GM19455 (cell line): ENCODE results near the gene PPM1B.
A peak's percentile ranks its signal among the peaks of the same experiment; 100 is the strongest.
"Not testable (repeated sequence)": the region's sequence is repeated elsewhere in the genome, so short reads cannot be mapped to it uniquely, and the experiment has no call there.

Source experiments
- ATAC-seq: cut with Tn5 transposase; IDR thresholded peaks from one replicate; pipeline ENCODE4 v1.9.1; 2021; ENCODE audit not compliant: unreplicated experiment

The PPM1B gene

GRCh38 chr2:44168681-44169154 lies at the start of gene PPM1B:
Gene PPM1B (plus strand): TSS chr2:44168875. CDS start chr2:44201200, 32,325 bp downstream.
- peak; percentile 74 for ATAC-seq

GRCh38 chr2:44119878-44120277 lies 48.8 kb upstream of the PPM1B start:
- no peak for ATAC-seq

GRCh38 chr2:44120428-44120827 lies 48.2 kb upstream of the PPM1B start:
- ATAC-seq, result no peak

DNA sequence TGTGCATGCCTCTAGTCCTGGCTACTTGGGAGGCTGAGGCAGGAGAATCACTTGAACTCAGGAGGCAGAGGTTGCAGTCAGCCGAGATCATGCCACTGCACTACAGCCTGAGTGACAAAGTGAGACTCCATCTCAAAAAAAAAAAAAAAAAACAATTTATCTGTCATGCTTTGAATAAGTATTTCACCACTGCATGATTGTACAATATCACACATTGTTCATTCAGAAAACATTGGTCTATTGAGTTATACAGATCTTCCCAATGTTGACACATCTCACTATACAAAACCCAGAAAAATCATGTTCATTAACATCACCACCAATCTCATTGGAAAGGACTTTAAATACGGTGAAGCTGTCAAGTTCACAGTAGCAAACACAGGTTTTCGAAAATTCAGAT lies 46.8 kb upstream of the PPM1B start:
- ATAC-seq, result no peak

DNA sequence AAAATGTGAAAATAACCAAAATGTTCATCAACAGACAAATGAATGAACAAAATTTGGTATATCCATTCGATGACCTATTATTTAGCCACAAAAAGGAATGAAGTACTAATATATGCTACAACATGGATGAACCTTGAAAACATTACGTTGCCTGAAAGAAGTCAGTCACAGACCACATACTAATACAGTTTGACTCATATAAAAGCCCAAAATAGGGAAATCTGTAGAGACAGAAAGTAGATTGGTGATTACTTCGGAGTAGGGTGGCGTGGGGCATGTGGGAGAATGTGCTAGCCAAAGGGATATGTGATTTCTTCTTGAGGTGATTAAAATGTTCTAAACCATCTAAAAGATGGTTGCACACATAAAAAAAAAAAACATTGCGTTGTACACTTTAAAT lies 44.2 kb upstream of the PPM1B start:
- no peak for ATAC-seq

DNA sequence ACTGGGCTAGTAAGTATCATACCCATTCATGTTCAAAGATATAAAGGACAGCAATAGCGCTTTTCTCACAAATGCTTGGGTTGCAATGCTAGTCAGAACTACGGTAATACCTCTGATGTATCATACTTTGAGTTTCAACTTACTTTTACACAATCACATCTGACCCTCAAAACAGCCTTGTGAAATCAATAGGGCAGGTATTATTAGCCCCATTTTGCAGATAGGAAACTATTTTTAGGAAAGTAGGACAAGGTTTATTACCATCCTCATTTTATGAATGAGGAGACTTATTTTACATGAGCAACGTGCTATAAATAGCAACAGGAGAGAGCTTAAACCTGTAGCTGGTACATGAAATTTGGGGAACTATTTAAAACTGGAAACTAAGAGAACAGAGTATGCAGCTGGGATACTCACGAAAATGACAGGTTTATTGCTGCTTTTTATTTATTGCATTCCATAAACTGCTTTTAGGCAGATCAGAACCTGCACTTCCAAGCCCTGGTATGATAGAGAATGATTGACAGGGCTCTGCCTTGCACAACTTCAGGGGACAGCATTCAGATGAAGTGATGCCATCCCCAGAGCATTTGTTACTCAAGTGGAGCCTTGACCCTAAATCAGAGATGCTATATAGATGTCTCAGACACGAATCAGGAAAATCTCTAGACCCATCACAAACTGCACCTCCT lies 42.4 kb upstream of the PPM1B start:
- ATAC-seq, result no peak

DNA sequence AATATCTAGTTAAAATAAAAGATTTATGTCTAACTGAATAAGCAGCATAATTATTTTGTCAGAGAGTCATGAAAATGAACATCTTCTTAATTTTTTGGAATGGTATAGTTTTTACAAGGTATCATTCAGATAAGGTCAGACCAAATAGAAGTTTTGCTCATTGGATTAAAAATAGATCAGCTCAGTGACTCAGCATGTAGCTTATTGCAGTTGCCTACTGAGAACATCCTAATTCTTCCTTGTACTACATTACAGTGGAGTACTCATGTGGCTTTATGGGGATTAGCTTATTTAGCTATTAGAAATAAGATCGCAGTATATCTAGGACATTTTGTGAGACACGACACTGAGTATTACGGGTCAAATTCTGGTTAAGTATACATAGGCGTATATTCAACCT lies 38.2 kb upstream of the PPM1B start:
- no peak for ATAC-seq

GRCh38 chr2:44131177-44131576 lies 37.5 kb upstream of the PPM1B start:
- ATAC-seq, result no peak

DNA sequence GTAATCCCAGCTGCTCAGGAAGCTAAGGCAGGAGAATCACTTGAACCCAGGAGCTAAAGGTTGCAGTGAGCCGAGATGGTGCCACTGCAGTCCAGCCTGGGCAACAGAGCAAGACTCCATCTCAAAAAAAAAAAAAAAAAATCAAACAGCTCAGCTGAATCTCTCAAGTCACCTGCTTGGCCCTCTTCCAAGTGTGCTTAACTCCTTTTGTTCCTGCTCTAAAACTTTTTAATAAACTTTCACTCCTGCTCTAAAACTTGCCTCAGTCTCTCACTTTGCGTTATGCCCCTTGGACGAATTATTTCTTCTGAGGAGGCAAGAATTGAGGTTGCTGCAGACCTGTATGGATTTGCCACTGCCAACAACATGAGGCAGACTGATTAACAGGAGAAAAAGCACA lies 35.1 kb upstream of the PPM1B start:
- not testable (repeated sequence) for ATAC-seq

GRCh38 chr2:44134848-44135247 lies 33.8 kb upstream of the PPM1B start:
- ATAC-seq, result no peak

DNA sequence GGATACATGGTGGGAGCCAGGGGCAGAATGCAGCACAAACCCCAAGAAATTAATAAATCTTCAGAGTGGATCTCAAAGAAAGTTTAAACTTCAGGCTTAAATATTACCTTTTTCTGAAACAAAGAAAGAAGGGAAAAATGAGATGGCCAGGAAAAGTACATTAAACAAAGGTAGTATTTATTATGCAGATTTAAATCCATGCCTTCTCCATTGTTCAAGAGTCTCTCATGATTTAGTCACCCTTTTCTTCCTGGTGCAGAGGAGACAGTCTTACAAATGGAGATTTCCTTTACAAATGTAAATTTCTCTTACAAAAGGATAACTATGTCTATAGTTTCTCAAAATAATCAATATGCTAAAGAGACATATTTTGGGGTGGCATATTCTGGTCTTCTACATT lies 33.4 kb upstream of the PPM1B start:
- ATAC-seq, result no peak

DNA sequence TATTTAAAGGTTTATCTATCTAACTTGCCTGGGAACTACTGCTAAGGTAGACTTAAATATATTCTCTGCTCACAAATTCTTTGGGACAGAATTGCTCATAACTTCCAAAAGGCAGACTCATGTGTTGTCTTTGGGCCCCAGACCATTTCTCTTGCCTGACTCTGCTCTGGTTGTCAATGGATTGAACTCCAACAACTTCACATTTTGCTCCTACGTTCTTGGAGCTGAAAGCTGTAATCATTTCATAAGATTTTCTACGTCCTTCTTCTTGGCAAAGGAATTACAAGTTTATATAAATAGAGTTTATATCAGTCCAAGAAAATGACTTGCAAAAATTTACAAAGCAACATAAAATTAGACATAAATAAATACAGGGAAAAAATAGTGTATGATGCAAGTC lies 32.9 kb upstream of the PPM1B start:
- no peak for ATAC-seq

GRCh38 chr2:44136252-44136651 lies 32.4 kb upstream of the PPM1B start:
- ATAC-seq, result no peak

DNA sequence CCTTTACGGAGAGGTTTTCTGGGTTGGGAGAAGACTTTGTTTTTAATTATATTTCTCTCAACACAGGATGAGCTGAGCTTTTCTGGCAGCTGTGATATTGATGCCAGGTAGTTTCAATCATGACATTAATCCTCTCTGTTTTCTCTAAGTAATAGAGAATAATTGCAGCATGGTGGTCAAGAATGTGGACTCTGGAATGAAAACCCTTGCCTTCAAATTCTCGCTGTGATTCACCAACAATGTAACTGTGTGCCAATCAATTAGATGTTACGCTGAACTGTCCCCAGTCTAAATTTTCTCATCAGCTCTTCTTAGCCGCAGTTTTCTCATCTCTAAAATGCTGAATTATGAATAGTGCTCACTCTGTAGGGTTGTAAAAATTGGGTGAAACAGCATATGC lies 31.6 kb upstream of the PPM1B start:
- no peak for ATAC-seq

- no peak for ATAC-seq
Measured at GRCh38 chr2:44137872-44138551, 30.7 kb upstream of the PPM1B start.

DNA sequence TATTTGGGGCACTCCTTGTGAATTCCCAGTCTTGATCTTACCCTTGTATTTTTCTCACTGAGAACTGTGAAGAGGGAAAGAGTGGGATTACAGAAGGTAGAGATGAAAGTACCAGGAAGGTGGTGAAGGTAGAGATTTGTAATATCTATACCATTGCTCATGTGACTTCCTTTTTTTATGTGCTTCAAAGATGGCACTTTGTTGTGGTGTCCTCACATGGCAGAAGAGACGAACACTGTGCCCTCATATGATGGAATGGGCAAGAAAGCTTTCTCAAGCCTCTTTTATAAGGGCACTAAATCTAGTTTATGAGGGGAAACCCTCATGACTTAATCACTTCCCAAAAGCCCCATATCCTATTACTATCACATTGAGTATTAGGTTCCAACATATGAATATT lies 28.9 kb upstream of the PPM1B start:
- no peak for ATAC-seq

- no peak for ATAC-seq
Measured at GRCh38 chr2:44142306-44142705, 26.4 kb upstream of the PPM1B start.

DNA sequence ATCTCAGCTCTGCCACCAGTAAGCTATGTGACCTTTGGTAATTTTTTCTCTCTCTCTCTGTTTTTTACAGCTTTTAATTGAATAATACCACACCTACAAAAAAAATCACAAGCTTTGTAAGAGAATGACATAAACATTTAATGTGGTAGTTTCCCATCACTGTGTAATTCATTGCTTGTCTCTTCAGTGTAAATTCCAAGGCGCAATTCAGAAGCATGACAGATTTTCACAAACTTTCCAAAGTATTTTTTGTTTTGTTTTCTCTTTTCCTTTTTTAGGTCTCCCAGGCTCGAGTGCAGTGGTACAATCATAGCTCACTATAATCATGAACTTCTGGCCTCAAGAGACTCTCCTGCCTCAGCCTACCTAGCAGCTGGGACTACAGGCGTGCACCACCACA lies 25.0 kb upstream of the PPM1B start:
- ATAC-seq, result no peak

GRCh38 chr2:44148999-44149398 lies 19.7 kb upstream of the PPM1B start:
- ATAC-seq, result no peak

GRCh38 chr2:44150473-44150872 lies 18.2 kb upstream of the PPM1B start:
- ATAC-seq, result no peak

DNA sequence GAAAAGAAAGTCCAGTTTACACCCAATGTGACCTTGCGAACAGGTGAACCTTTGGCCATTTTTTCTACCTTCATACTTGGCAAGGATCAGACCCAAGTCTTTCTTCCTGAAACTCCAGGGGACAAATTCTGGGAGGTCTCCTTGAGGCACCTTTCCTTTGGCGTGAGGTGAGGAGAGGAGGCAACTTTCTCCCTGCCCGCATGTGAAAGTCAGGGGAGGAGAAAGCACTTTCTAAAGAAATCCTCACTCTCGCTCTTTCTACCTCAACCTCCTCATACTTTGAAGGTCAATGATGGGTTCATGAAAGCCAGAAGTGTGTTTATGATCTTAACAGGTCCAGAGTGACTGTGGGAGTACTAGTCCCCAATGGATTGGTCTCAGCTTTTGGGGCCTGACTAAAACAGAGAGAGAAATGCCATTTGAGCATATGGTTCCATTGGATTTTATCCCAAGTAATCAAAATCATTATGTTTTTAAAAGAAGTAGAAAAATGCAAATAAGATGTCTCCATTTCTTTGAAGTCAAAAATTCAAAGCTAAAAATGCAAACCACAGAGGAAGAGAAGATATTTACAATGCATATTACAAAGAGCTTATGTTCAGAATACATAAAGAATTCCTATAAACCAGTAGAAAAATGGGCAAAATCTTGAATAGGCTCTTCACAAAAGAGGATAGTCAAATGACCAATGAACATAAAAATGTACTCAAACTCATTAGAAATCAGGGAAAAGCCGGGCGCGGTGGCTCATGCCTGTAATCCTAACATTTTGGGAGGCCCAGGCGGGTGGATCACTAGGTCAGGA lies 15.6 kb upstream of the PPM1B start:
- no peak for ATAC-seq
